ENCODE data around the gene DDR1. TPM values are rescaled to one million over a fixed set of nuclear protein-coding genes. Genes with fewer than 3 reads are reported as not detected.

DDR1 gene
- total RNA-seq, 2 donors from 2014 or later, result 22.1 to 23.8 TPM

- no peak overlapping the region for H3K27ac ChIP-seq
- ATAC-seq (ENCODE audit: insufficient number of reproducible peaks, low FRiP score, low read depth), result no peak
- TF ChIP-seq, protein P1, sequence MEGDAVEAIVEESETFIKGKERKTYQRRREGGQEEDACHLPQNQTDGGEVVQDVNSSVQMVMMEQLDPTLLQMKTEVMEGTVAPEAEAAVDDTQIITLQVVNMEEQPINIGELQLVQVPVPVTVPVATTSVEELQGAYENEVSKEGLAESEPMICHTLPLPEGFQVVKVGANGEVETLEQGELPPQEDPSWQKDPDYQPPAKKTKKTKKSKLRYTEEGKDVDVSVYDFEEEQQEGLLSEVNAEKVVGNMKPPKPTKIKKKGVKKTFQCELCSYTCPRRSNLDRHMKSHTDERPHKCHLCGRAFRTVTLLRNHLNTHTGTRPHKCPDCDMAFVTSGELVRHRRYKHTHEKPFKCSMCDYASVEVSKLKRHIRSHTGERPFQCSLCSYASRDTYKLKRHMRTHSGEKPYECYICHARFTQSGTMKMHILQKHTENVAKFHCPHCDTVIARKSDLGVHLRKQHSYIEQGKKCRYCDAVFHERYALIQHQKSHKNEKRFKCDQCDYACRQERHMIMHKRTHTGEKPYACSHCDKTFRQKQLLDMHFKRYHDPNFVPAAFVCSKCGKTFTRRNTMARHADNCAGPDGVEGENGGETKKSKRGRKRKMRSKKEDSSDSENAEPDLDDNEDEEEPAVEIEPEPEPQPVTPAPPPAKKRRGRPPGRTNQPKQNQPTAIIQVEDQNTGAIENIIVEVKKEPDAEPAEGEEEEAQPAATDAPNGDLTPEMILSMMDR (IDR thresholded peaks at IDR 0.05), result no peak
Observed at GRCh38 chr6:30930506-30930905, 46.2 kb downstream of the DDR1 start.

GRCh38 chr6:30931272-30931671 is 47.0 kb downstream of the DDR1 start:
- Histone ChIP-seq H3K9me3 (peaks cover 4% of the 10 kb centered on the region), H3K27me3 (replicated peaks; ENCODE audit: insufficient read depth) (no peaks in the 10 kb centered on the region), H3K4me3 (no peak overlapping the region), H3K36me3 (peaks cover 2% of the 10 kb centered on the region), H3K27ac (no peak overlapping the region), H3K4me1 (ENCODE audit: control insufficient read depth in 1 of 2, low read depth in 2 of 2) (no peaks in the 10 kb centered on the region)
- ATAC-seq (ENCODE audit: insufficient number of reproducible peaks, low FRiP score, low read depth), result no peak
- TF ChIP-seq, protein P1 (IDR thresholded peaks at IDR 0.05), result no peak
- DNase-seq (ENCODE audit: low spot score), result no peak

More at GRCh38 chr6:30930506-30930905, 46.2 kb downstream of the DDR1 start:
- Histone ChIP-seq H3K36me3 (peaks cover 8% of the 10 kb centered on the region), H3K4me3 (no peak overlapping the region), H3K4me1 (ENCODE audit: control insufficient read depth in 1 of 2, low read depth in 2 of 2) (no peaks in the 10 kb centered on the region), H3K27me3 (replicated peaks; ENCODE audit: insufficient read depth) (no peaks in the 10 kb centered on the region), H3K9me3 (peaks cover 4% of the 10 kb centered on the region)
- no peak for DNase-seq (ENCODE audit: low spot score)

GRCh38 chr6:30931969-30932645 is 47.8 kb downstream of the DDR1 start, which contains the start of gene SFTA2:
TSS of gene SFTA2 (minus strand) at chr6:30932170. CDS start at chr6:30932096, 74 bp downstream.
- no peak within 1 kb of the TSS for H3K27ac ChIP-seq
- TF ChIP-seq, protein P1 (IDR thresholded peaks at IDR 0.05), result no peak
- no peak within 1 kb of the TSS for H3K4me3 ChIP-seq
- peaks cover 4% of the 10 kb centered on the region for H3K9me3 ChIP-seq
- no peak for DNase-seq (ENCODE audit: low spot score)
- no peaks in the 10 kb centered on the region for H3K4me1 ChIP-seq (ENCODE audit: control insufficient read depth in 1 of 2, low read depth in 2 of 2)
- no peak for ATAC-seq (ENCODE audit: insufficient number of reproducible peaks, low FRiP score, low read depth)
- no peaks in the 10 kb centered on the region for H3K36me3 ChIP-seq
- H3K27me3 ChIP-seq (replicated peaks; ENCODE audit: insufficient read depth), result no peaks in the 10 kb centered on the region

DNA sequence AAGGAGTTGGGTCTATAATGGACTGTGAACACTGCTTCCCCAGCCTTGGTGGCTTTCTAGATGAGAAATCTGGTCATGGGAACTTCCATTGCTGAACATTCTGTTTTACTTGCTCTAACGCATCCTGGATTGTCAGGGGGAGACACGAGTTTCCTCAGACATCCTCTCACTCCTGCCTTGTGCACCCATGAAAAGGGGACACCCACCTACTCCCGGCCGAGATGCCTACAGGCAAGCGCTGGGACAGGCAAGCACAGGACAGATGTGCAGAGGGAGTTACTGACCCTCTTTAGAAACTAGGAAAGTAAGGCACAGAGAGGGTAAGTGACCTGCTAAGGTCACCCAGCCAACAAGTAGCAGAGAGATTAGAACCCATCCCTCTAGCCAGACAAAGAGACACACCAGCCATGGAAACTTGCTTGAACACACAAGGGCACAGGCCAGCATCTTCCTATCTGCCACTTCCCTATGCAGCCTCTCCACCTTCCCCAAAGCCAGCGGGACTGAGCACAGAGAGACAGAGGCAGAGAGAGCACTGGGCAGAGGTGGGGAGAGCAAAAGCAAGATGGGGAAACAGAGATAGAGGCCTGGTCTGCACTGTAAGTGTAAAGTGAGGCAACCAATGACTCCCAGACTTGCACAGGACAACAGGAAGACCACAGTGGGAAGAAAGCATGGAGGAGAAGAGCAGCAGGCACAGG is 48.5 kb downstream of the DDR1 start:
- H3K9me3 ChIP-seq, result peaks cover 4% of the 10 kb centered on the region
- no peak overlapping the region for H3K27ac ChIP-seq
- TF ChIP-seq, protein P1 (IDR thresholded peaks at IDR 0.05), result no peak
- no peaks in the 10 kb centered on the region for H3K27me3 ChIP-seq (replicated peaks; ENCODE audit: insufficient read depth)
- no peaks in the 10 kb centered on the region for H3K36me3 ChIP-seq
- DNase-seq (ENCODE audit: low spot score) (no peak), ATAC-seq (ENCODE audit: insufficient number of reproducible peaks, low FRiP score, low read depth) (no peak)
- H3K4me3 ChIP-seq, result no peak overlapping the region
- H3K4me1 ChIP-seq (ENCODE audit: control insufficient read depth in 1 of 2, low read depth in 2 of 2), result no peaks in the 10 kb centered on the region

GRCh38 chr6:30935018-30935417 is 50.7 kb downstream of the DDR1 start:
- Histone ChIP-seq H3K27ac (no peak overlapping the region), H3K4me1 (ENCODE audit: control insufficient read depth in 1 of 2, low read depth in 2 of 2) (no peaks in the 10 kb centered on the region), H3K27me3 (replicated peaks; ENCODE audit: insufficient read depth) (no peaks in the 10 kb centered on the region), H3K4me3 (no peak overlapping the region), H3K36me3 (no peaks in the 10 kb centered on the region), H3K9me3 (no peaks in the 10 kb centered on the region)
- no peak for ATAC-seq (ENCODE audit: insufficient number of reproducible peaks, low FRiP score, low read depth)
- no peak for DNase-seq (ENCODE audit: low spot score)
- TF ChIP-seq, protein P1 (IDR thresholded peaks at IDR 0.05), result no peak

Measured in thoracic aorta (tissue), 2 donors.